Parathyroid adenoma (tissue), 2 donors: ENCODE measurements around the gene PAMR1.

Experiments
- H2AFZ ChIP-seq: fragments of 300-600 bp; sonication (generic); one replicate; pipeline ENCODE4 v1.7.0; 2017; ENCODE audit warnings: antibody characterized with exemption, mild to moderate bottlenecking
- H3K27ac ChIP-seq: fragments of 300-600 bp; sonication (generic); one replicate; pipeline ENCODE4 v1.7.0; 2017
- H3K27me3 ChIP-seq: fragments of 300-600 bp; sonication (generic); one replicate; pipeline ENCODE4 v1.7.0; 2017; ENCODE audit warnings: low read length; ENCODE audit not compliant: control insufficient read depth, insufficient read depth
- H3K36me3 ChIP-seq: fragments of 300-600 bp; sonication (generic); one replicate; pipeline ENCODE4 v1.7.0; 2017; ENCODE audit warnings: low read length; ENCODE audit not compliant: control insufficient read depth, insufficient read depth
- H3K4me1 ChIP-seq: fragments of 300-600 bp; sonication (generic); one replicate; pipeline ENCODE4 v1.7.0; 2017; ENCODE audit warnings: control low read depth
- H3K4me2 ChIP-seq: fragments of 300-600 bp; sonication (generic); one replicate; pipeline ENCODE4 v1.7.0; 2017; ENCODE audit warnings: low read length
- H3K4me3 ChIP-seq: fragments of 300-600 bp; sonication (generic); one replicate; pipeline ENCODE4 v1.7.0; 2017; ENCODE audit warnings: low read depth, low read length
- H3K79me2 ChIP-seq: fragments of 300-600 bp; sonication (generic); one replicate; pipeline ENCODE4 v1.7.0; 2017; ENCODE audit warnings: control low read depth
- H3K9ac ChIP-seq: fragments of 300-600 bp; sonication (generic); one replicate; pipeline ENCODE4 v1.7.0; 2017; ENCODE audit warnings: mild to moderate bottlenecking
- H3K9me3 ChIP-seq: fragments of 300-600 bp; sonication (generic); one replicate; pipeline ENCODE4 v1.7.0; 2017; ENCODE audit warnings: low read length; ENCODE audit not compliant: control insufficient read depth
- TF ChIP-seq, protein P1 (sequence below): fragments of 300-600 bp; sonication (generic); IDR thresholded peaks from one replicate; pipeline ENCODE4 v1.7.0; 2017; ENCODE audit warnings: antibody characterized with exemption, mild to moderate bottlenecking
- donor health status: primary hyperparathyroidism.

Gene PAMR1

DNA sequence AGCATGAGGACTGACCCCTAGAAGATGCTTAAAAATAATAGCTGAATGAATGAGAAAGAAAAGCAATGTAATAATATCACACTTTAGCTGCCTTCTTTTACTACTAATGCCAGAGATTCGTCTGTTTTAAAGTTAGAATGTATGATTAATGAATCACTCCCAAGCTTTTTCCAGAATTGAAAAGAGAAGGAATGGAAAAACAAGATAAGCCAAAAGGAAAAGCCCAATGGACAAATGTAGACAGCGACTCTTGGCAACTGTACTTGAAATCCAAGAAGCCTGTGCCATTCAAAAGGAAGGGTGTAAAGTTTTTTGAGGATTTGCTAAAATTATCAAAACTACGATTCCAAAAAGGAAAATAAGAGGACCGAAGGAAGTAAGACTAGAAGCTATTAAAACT, 40.8 kb upstream of the PAMR1 start:
- no peaks in the 10 kb centered on the region for H3K4me1 ChIP-seq
- no peaks in the 10 kb centered on the region for H3K36me3 ChIP-seq
- H3K9me3 ChIP-seq, result no peaks in the 10 kb centered on the region
- no peaks in the 10 kb centered on the region for H3K27me3 ChIP-seq
- TF ChIP-seq, protein P1, sequence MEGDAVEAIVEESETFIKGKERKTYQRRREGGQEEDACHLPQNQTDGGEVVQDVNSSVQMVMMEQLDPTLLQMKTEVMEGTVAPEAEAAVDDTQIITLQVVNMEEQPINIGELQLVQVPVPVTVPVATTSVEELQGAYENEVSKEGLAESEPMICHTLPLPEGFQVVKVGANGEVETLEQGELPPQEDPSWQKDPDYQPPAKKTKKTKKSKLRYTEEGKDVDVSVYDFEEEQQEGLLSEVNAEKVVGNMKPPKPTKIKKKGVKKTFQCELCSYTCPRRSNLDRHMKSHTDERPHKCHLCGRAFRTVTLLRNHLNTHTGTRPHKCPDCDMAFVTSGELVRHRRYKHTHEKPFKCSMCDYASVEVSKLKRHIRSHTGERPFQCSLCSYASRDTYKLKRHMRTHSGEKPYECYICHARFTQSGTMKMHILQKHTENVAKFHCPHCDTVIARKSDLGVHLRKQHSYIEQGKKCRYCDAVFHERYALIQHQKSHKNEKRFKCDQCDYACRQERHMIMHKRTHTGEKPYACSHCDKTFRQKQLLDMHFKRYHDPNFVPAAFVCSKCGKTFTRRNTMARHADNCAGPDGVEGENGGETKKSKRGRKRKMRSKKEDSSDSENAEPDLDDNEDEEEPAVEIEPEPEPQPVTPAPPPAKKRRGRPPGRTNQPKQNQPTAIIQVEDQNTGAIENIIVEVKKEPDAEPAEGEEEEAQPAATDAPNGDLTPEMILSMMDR, result no peak
- H3K4me3 ChIP-seq, result no peak overlapping the region
- H3K4me2 ChIP-seq, result no peak overlapping the region
- H3K79me2 ChIP-seq, result no peaks in the 10 kb centered on the region
- H2AFZ ChIP-seq, result no peak overlapping the region
- H3K27ac ChIP-seq, result no peak overlapping the region
- H3K9ac ChIP-seq, result no peak overlapping the region

DNA sequence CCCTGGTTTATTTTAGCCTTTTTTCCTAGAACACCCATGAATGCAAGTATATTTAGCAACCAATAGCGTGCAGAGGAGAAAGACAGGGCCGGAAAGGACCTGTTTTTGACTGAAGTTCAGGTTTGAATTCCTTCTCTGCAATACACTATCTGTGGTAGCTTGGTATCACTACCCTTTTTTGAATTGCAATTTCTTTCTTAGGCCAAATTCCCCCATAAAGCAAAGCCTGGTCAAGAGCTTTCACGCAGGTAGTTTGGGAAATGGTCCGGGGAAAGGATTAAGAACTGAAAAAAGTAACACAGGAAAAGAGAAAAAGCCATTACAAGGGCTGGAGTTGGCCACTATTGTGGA, 38.8 kb upstream of the PAMR1 start:
- H3K9ac ChIP-seq, result no peak overlapping the region
- no peaks in the 10 kb centered on the region for H3K36me3 ChIP-seq
- TF ChIP-seq, protein P1, result no peak
- H3K79me2 ChIP-seq, result no peaks in the 10 kb centered on the region
- H3K27ac ChIP-seq, result no peak overlapping the region
- no peaks in the 10 kb centered on the region for H3K4me1 ChIP-seq
- no peak overlapping the region for H2AFZ ChIP-seq
- no peak overlapping the region for H3K4me2 ChIP-seq
- H3K4me3 ChIP-seq, result no peak overlapping the region
- no peaks in the 10 kb centered on the region for H3K9me3 ChIP-seq
- no peaks in the 10 kb centered on the region for H3K27me3 ChIP-seq

DNA sequence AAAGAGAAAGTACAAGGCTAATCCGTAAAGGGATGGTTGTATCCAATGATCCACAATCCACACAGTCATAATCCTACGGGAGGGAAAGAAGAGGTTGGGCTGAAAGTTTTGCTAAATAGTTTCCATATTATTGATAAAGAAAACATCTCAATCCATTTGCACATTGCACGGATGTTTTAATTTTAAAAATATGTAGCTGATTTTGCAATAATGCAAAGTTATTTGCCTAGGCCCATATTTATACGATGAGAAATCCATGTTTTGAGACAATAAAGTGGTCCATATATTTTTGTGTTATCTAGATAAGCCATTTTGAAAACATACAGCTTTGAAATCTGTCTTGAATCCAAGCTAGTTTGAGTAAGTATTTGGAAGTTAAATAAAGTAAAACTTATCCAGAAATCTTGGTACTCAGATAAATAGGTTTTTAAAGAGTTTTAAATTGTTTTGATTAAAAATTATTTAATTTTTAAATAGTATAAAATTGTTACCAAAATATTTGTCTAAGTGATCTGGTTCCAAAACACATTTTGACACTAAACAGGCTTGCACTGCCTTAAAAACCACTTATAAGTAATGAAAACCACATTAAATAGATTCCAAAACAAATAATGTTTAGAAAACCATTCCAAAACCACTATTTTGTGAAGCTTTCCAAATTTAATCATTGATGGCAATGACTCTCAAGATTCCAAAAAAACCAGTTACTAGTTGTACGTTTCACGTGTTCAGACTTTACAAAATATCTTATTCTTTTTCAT, 38.2 kb upstream of the PAMR1 start:
- Histone ChIP-seq H3K4me1 (no peaks in the 10 kb centered on the region), H2AFZ (no peak overlapping the region), H3K79me2 (no peaks in the 10 kb centered on the region), H3K4me2 (no peak overlapping the region), H3K27me3 (no peaks in the 10 kb centered on the region), H3K36me3 (no peaks in the 10 kb centered on the region), H3K9me3 (no peaks in the 10 kb centered on the region), H3K4me3 (no peak overlapping the region), H3K27ac (no peak overlapping the region), H3K9ac (no peak overlapping the region)
- TF ChIP-seq, protein P1, result no peak

DNA sequence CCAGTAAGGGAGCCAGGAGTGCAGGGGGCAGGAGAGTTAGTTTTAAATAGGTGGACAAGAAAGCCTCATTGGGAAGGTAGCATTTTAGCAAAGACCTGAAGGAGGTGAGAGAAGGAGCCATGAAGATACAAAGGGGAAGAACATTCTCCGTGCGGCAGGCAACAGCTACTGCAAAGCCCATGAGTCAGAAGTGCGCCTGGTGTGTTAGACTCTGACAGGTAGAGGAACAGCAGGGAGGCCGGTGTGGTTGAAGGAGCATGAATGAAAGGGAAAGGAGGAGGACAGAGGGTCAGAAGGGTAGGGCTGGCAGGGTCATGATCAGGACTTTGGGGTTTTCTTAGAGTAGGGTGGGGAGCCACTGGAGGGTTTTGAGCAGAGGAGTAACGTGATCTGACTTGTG, 34.5 kb upstream of the PAMR1 start:
- Histone ChIP-seq H3K4me2 (no peak overlapping the region), H3K4me3 (no peak overlapping the region), H3K27ac (no peak overlapping the region), H3K36me3 (no peaks in the 10 kb centered on the region), H3K27me3 (no peaks in the 10 kb centered on the region), H2AFZ (no peak overlapping the region), H3K9me3 (no peaks in the 10 kb centered on the region), H3K9ac (no peak overlapping the region), H3K79me2 (no peaks in the 10 kb centered on the region), H3K4me1 (no peaks in the 10 kb centered on the region)
- TF ChIP-seq, protein P1, result no peak

DNA sequence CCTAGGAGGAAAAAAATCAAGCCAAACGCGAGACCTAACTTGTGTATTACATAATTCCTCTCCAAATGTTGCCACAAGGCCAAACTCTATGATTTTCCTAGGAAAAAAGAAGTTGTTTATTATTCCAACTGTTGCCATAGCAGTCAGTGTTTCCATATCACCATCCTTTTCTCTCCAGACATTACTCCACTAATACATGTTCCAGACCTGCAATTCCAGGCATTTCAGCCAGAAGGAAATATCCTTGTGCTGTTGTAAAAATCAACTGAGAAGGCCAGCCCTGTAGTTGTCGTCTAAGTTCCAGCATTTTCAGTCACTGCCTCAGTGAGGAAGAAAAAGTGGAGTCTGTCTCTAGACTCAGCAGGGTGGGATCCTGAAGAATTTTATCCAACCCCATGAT, 33.1 kb upstream of the PAMR1 start:
- no peak overlapping the region for H3K27ac ChIP-seq
- no peak overlapping the region for H3K4me3 ChIP-seq
- no peak overlapping the region for H3K4me2 ChIP-seq
- H3K4me1 ChIP-seq, result no peaks in the 10 kb centered on the region
- no peak overlapping the region for H2AFZ ChIP-seq
- no peaks in the 10 kb centered on the region for H3K27me3 ChIP-seq
- H3K9me3 ChIP-seq, result no peaks in the 10 kb centered on the region
- no peaks in the 10 kb centered on the region for H3K36me3 ChIP-seq
- TF ChIP-seq, protein P1, result no peak
- no peaks in the 10 kb centered on the region for H3K79me2 ChIP-seq
- H3K9ac ChIP-seq, result no peak overlapping the region
